GM18508 (cell line): ENCODE measurements around the gene GTF3C2.
"Not testable (repeated sequence)": the region's sequence is repeated elsewhere in the genome, so short reads cannot be mapped to it uniquely, and the experiment has no call there.

Source experiments
- ATAC-seq: cut with Tn5 transposase; IDR thresholded peaks from one replicate; pipeline ENCODE4 v1.9.1; 2021; ENCODE audit warnings: moderate number of reproducible peaks; ENCODE audit not compliant: insufficient read depth, unreplicated experiment

GTF3C2 gene

DNA sequence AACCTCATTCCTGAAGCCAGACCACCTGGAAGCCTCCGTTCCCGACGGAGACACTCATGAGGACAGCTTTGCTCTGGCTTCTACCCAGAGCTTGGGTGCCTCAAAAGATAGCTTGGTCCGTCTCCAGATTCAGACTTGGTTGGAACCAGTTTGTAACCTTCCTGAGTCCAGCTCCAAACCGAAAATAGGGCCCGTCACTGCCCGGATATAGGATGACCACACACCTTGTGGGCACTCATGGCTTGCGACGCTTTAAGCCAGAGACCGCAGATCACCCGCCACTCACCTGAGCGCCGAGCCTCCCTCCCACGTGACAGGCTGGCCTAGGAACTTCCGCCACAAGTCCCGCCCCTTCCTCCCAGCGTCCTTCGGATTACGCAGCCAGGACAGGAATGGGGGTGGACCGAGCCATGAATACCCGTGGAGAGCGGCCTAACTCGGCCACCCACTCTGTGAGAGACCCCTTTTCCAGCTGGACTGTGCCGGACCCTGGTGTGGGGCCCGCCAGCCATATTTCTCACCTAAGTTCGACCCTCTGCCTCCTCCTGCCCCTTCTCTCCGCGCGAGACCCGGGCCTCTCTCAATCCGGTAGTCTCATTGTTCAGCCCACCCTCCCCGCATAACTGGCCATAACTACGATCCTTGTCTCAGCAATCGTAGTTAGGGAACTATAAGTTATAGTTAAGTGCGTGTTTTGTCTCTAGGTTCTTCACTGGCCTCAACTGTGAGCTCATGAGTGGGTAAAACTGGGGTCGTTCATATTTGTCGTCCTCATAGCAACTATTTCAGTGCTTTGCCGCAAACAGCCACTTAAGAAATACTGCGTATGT lies 33.6 kb downstream of the GTF3C2 start, which contains the start of gene MPV17:
Gene MPV17 (minus strand): TSS at position 332 of the 830 bp plus-strand sequence. CDS start 580 bp downstream, outside the sequence.
- no peak for ATAC-seq

DNA sequence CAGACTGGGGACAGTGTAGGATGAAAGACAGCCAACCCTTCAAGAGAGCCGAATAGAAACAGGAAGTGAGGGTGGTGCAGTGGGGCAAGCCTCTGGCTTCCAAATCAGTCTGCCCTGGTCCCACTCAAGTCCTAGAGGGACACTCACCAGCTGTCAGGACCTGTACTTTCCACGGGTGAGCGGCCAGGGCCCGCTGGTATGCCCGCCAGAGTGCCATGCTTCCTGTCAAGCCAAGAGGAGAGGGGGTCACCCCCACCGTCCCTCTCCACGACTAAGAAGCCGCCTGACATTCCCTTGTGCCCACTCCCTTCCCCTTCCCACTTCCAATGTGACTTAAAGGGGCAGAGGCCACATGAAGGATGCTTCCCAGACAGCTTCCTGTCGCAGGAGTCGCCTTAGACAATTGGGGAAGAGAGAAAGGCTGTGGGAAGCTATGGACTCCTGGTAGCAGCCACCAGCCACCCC lies 34.2 kb downstream of the GTF3C2 start:
- no peak for ATAC-seq

DNA sequence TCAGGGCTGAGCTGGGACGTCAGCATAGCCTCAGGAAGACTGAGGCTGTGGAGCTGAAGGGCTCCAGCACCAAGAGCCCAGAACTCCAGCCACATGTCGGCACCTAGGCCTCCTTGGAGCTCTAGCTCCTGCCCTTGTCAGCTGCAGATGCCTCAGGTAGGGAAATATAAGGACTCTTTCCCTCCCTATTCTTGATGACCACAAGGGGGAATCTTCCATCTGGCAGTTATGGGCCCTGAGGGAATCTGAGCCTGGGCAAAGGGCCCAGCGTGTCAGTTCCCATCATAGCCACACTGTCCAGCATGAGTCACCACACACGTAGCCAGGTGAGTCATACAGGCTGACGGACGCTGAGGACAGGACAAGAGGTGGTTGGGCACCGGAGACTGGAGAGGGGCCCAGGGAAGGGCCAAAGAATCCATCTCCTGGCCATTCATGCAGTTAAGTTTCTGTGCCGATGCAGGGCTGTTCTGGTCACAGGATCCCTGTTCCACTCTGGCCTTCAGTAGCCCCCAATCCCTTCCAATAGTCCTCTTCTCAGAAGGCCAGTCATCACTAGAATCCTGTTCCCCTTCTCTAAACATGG lies 35.5 kb downstream of the GTF3C2 start:
- no peak for ATAC-seq

DNA sequence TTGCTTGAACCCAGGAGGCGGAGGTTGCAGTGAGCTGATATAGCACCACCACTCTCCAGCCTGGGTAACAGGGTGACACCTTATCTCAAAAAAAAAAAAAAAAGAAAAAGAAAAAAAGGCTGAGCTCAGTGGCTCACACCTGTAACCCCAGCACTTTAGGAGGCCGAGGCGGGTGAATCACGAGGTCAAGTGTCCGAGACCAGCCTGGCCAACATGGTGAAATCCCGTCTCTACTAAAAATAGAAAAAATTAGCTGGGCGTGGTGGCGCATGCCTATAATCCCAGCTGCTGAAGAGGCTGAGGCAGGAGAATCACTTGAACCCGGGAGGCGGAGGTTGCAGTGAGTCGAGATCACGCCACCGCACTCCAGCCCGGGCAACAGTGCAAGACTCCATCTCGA lies 36.7 kb downstream of the GTF3C2 start:
- ATAC-seq: not testable (repeated sequence)

DNA sequence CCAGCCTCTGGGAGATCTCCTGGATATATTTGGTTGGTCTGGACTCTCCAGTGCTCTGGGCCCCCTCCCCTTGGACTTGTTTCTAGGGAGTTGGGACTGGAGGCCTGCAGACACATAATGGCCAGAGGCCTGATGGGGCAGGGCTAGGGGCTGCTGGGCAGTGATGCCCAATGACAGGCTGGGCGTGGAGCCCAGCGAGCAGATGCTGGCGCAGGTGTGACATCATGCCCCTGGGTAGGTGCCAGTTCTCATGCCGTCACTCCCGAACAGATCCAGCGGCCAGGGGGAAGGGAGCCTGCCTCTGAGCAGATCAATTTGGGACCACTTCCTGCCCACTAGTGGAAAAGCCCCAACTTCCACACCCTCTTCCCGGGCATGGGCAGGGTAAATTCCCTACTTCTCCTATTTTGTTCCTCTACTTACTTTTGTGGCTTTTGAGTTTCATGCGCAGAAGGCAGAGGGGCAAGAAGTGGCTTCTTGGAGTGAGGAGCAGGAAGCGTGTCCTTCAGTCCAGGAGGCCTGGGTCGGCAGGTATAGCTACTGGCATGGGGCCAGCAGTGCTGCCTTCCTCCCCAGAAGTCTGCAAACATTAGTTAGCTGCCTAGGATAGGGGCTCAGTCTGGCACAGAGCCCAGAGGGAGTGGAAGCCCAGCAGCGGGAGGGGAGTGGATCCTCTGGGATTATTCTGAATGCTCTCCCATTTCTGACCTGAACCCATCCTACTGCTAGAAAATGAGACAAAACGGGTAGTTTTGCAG lies 39.7 kb downstream of the GTF3C2 start:
- no peak for ATAC-seq

DNA sequence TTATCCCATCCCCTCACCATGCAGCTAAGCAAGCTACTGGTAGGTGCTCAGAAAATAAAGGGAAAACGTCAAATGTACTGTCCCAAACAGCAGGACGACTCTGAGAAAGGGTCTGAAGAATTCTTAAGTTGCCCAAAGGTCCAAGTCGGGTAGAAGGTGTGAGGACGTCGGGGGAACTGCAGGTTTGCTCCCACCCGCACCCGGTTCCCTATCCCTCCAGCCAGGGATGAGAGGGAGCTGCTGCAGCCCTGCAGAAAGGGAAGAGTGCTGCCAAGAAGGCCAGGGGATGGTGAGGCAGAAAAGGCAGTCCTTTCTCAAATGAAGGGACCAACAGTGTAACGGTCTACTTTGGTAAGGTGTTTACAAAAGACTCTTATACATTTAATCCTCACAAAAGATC lies 41.4 kb downstream of the GTF3C2 start:
- no peak for ATAC-seq

DNA sequence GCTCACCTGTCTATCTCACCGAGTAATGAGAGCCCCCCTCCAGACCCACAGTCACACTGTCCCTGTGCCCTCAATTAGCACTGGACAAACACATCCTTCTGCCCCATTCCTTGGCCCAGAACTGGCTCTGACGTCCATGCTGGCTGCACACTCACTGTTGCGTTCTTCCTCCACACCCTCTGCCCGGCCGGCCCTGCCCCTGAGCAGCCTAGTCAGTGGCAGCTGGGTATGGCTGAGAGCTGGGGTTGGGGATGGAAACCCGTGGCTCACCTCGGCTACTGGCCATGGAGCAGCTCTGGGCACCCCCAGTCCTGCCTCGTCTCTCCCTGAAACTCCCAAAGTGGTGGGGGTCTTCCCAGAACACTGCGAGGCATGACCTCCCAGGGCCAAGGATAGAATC lies 41.9 kb downstream of the GTF3C2 start:
- ATAC-seq: no peak

DNA sequence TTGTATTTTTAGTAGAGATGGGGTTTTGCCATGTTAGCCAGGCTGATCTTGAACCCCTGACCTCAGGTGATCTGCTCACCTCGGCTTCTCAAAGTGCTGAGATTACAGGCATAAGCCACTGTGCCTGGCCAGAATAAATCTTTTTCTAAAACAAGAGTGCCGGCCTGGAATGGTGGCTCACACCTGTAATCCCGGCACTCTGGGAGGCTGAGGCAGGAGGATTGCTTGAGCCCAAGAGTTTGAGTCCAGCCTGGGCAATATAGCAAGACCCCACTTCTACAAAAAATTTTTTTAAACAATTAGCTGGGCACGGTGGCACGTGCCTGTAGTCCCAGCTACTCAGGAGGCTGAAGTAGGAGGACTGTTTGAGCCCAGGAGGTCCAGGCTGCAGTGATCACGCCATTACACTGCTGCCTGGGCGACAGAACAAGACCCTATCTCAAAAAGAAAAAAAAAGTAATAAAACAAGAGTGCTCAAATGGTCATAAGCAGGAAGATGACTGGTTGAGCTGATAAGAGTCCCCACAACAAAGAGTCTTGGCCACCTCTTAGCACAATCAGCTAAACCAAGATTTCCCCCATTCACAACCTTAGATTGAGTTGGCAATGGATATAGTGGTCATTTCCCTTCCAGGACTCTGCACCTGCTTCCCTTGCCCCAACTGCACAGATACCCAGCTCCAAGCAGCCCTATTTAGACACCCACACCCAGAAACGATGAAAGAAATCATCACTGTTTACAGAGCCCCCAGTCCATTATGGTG lies 42.5 kb downstream of the GTF3C2 start:
- no peak for ATAC-seq

DNA sequence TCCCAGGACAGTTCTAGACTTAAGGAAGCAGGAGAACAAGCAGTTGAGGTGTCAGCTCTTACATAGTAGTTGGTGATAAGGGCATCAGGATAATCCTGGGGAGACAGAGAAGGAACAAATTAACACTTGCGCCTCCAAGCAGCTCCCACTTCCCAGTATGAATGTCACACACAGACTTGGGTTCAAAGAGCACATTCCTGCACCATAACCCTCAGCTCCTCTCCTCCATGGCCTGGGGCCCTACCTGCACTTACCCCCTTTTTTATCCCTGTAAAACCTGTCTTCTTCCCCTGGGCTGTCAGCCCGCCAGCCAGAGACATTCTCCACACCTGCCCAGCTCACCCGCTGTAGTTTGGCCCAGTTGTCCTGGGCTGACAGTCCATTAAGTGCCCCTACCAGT lies 44.4 kb downstream of the GTF3C2 start:
- ATAC-seq: no peak

DNA sequence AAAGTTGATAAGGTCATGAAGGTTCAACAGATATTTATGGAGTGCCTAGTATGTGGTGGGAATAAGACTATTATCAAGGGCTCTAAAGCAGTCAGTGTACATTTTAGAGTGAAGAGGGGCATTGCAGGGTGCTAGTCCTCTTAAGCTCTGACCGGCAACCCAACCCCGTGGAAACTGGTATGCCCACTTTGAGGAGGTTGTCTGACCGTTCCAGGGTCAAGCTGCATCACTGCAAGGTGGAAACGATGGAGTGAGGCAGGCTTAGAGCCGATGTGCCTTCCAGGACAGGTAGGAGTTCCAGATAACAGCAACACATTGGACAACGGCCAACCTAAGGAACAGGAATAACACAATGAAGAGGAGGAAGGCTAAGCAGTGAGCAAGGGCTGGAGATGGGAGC lies 46.9 kb downstream of the GTF3C2 start:
- no peak for ATAC-seq

DNA sequence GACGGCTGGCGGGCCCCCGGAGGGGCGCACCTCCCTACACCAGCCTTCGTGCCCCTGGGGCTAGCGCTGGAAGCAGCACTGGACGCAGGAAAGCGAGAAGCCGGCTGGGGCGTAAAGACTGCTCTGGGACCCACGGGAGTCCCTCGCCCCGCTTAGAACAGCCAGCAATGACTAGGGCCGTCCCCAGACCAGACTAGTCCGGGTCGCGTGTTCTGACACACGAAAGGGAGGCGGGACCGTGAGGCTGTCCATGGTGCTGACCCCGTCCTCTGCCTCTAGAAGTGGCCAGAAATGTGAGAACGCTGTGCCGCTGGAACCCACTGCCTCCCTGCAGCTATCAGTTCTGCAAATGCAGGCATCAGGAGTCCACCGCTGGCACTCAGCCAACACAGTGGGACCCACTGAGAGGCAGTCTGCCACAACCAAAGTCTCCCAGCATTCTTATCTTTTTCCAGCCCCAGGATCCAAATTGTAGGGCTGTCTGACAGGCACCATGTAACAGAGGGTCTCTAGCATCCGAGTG lies 48.1 kb downstream of the GTF3C2 start, which contains the start of gene UCN:
Gene UCN (minus strand): TSS at position 87 of the 523 bp plus-strand sequence. CDS start 550 bp downstream, outside the sequence.
- no peak for ATAC-seq

DNA sequence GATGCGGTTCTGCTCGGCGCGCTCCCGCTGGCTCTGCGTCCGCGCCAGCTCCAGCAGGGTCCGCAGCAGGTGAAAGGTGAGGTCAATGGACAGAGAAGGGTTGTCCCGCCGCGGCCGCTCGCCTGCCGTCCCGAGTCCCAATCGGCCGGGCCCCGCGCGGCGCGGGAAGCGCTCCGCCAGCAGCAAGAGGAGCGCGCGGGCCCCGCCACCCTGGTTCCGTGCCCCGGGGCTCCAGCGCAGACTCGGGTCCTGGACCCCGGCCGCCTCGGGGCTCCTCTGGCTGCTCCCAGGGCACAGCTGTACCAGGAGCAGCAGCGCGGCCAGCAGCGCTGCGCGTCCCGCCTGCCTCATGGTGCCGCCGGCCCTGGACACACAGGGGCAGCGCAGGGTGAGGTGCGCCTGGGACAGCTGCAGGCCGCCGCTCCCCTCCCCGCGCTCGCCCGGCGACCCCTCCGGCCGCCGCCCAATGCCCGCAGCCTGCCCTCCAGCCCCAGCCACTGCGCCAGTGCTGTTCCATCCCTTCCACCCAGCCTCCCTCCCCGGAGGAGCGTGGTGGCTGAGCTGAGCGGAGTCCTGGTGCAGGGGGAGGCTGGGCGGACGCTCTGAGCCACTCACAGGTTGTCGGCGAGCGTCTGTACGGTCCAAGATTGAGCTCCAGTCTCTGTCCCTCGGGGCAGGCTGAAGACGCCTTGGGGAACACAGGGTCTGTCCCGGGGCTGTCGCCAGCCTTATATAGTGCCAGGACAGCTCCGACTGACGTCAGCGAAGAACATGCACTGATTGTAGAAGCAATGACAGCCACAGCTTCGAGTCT lies 48.8 kb downstream of the GTF3C2 start:
- no peak for ATAC-seq

DNA sequence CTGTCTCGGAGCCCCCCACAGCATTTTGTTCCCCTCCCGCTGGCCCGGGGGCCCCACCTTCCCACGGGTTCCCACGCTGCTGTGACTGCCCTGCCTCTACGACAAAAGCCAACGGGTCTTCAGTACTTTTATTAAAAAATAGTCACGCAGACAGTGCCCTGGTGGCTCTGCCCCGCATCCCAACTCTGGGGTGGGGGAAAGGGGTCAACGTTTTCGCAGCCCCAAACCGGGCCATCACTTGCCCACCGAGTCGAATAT lies 49.3 kb downstream of the GTF3C2 start:
- no peak for ATAC-seq

DNA sequence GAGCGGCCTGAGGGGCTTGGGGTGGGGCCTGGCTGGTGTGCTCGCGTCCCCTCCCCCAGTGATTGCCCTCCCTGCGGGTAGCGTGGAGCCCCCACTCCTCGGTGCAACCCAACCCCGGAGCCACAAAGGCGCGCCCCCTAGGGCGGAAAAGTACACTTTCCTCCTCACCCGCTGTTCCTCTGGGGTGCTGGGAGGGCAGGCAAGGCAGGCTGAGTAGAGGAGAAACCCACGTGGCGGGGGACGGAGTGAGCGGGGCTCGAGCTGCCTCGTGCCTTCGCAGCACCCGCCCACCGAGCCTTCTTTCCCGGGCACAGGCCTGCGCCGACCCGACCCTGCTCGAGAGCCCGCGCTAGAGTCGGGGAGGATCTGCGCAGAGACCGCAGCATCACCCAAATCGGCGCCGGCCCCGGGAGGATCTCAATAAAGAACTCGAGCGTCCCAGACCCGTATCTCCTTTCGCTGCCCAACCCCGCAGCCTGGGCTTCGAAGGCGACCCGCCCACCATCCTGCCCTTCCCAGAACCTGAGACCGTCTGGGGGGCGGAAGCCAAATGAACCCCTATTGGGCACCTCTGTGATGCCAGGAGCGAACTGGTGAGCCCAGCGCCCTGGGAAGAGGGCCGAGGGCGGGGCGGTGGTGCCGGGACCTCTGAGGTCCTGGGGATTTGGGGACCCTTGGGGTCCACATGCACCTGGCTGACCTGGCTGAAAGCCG lies 49.8 kb downstream of the GTF3C2 start:
- no peak for ATAC-seq

DNA sequence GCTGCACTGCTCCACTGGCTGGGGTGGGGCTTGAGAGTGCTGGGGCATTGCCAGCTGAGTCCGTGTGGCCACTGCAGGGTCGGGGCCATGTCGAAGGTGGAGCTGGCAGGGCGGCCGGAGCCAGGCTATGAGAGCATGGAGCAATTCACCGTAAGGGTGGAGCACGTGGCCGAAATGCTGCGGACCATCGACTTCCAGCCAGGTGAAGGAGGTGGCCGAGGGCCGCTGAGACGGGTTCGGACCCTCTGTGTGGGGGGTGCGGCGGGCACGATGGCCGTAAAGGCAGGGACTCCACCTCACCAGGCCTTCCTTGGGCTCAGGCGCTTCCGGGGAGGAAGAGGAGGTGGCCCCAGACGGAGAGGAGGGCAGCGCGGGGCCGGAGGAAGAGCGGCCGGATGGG lies 50.4 kb downstream of the GTF3C2 start:
- ATAC-seq: no peak

DNA sequence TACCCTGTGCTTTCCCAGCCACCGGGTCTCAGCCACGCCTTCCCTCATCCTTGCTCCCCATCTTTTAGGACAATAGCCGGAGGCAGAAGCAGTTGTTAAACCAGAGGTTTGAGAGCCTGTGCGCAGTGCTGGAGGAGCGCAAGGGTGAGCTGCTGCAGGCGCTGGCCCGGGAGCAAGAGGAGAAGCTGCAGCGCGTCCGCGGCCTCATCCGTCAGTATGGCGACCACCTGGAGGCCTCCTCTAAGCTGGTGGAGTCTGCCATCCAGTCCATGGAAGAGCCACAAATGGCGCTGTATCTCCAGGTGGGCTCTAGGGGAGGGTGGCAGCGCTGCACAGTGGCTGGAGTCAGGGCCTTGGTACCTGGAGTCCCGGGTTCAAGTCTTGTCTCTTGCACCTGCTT lies 51.0 kb downstream of the GTF3C2 start:
- no peak for ATAC-seq

DNA sequence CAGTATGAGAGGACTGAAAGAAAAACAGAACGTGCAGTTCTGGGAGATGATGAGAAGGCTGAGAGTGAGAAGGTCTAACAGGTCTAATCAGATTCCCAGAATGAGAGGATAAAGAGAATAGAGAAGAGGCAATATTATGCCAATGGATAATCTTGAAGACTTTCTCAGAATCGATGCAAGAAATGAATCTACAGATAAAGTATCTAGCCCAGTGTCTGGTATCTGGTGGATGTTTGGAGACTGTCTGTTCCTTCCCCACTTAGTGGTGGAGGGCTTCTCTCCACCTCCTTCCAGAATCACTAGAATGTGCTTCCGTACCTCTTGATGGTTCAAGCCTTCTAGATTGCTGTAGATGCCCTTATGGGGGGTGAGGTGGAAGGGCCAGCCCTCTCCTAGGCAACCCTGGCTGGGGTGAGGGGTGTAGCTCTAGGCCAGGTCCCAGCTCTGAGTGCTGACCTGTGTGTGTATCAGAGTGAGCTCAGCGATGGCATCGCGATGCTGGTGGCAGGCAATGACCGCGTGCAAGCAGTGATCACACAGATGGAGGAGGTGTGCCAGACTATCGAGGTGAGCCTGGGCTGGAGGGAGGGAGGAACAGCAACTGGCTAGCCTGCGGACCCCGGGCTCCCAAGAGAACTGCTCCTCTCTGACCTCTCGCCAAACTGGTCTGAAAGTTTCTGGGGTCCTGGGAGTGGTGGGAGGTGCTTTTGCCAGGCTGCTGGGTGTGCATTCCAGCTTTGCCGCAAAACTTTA lies 51.9 kb downstream of the GTF3C2 start:
- ATAC-seq: no peak
